Kidney (tissue), 14 donors: ENCODE data around the gene ZFP69. TPM values are rescaled to one million over a fixed set of nuclear protein-coding genes. Genes with fewer than 3 reads are reported as not detected.

ENCODE experiments used
- DNase-seq, 5 donors: peaks; one replicate each; pipeline ENCODE4 v3.0.0-alpha.2; 2013 to 2020
- FAIRE-seq: peaks from 2 replicates; lab custom pipeline; 2012; peaks lifted over from hg19 to GRCh38; lab: Jason Lieb, UNC
- H3K27ac ChIP-seq, 2 donors: one replicate each; pipeline ENCODE4 v1.7.0; 2013; ENCODE audit warnings: low read depth in 2 of 2, low read length in 2 of 2, inconsistent platforms in 1 of 2
- H3K27me3 ChIP-seq: one replicate; pipeline ENCODE4 v1.7.1; 2013; ENCODE audit warnings: low read length, inconsistent platforms; ENCODE audit not compliant: control insufficient read depth, insufficient read depth
- H3K36me3 ChIP-seq, 3 donors: one replicate each; pipeline versions ENCODE4 v1.7.0 to v1.7.1; 2013; ENCODE audit warnings: low read length in 3 of 3, control low read depth in 1 of 3, inconsistent platforms in 1 of 3; ENCODE audit not compliant: insufficient read depth in 3 of 3, control insufficient read depth in 2 of 3
- H3K4me1 ChIP-seq, 3 donors: one replicate each; pipeline versions ENCODE4 v1.7.0 to v1.7.1; 2013; ENCODE audit warnings: low read length in 3 of 3, inconsistent platforms in 1 of 3, low read depth in 1 of 3; ENCODE audit not compliant: control insufficient read depth in 2 of 3, insufficient read depth in 2 of 3
- H3K4me3 ChIP-seq, 3 donors: one replicate each; pipeline versions ENCODE4 v1.7.0 to v1.8.1; 2013; ENCODE audit warnings: low read length in 3 of 3, control low read depth in 1 of 3, inconsistent platforms in 1 of 3
- H3K9ac ChIP-seq, 3 donors: one replicate each; pipeline versions ENCODE4 v1.7.0 to v1.7.1; 2013; ENCODE audit warnings: low read length in 3 of 3, control low read depth in 1 of 3, inconsistent platforms in 1 of 3
- H3K9me3 ChIP-seq, 3 donors: one replicate each; pipeline versions ENCODE4 v1.7.0 to v1.7.1; 2013; ENCODE audit warnings: low read length in 3 of 3, control low read depth in 1 of 3, inconsistent platforms in 1 of 3; ENCODE audit not compliant: control insufficient read depth in 2 of 3, insufficient read depth in 1 of 3
- intact Hi-C: fragments of 100-400 bp; cut with DNase I; formaldehyde crosslinking; loops from one replicate; pipeline ENCODE4 v1.11.1; 2022
- polyA plus RNA-seq: library from polyadenylated mRNA; stranded (reverse); fragments of 350-450 nt; fragmentation: Illumina TruSeq; extraction: RNeasy Lipid Tissue Mini Kit (QIAGEN cat#74804); gene quantifications from one replicate; pipeline ENCODE4 v1.2.3, GENCODE V29; 2014; ENCODE audit warnings: low read depth, low replicate concordance; ENCODE audit not compliant: insufficient read depth
- total RNA-seq: library from RNA; stranded (reverse); fragmentation: NEBNext Ultra II Directional; extraction: Animal tissue kit (Norgen Biotek cat#: 25700); gene quantifications from one replicate; pipeline ENCODE4 v1.2.1, GENCODE V29; 2021
- TF ChIP-seq, protein P1 (sequence below): IDR thresholded peaks from 3 replicates; pipeline ENCODE4 v1.5.1; 2012; ENCODE audit warnings: mild to moderate bottlenecking, moderate library complexity, borderline replicate concordance; ENCODE audit not compliant: insufficient read depth; ENCODE audit errors: extremely low read depth
- donor health status: control.
- donor health status: control.
- donor health status: control.
- donor health status: control.
- donor health status: control.
- donor health status: DM: yes; HTN: yes; CAD: no.
- donor health status: Normal renal cell carcinoma (clear cell type).

ZFP69 gene
- total and polyA plus RNA-seq, 2 donors from 2014 or later = 2.7 to 2.9 TPM

DNA sequence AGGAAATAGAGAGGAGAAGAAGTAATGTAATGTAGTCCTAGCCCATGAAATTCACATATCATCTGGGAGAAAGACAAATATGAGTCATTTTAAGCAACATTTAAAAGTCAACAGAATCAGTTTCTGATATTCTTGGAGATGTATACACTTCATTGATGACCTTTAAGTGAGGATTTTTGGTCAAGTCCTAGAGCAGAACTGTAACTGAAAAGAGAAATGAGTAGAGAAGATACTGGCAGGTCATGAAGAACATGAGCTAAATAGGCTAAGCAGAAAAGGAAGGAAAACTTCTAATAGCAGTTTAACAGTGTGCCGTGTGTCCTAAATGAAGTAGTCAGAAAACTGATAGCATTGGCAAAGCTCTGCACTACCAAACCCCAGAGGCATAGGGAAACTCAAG lies 22.2 kb upstream of the ZFP69 start:
- Histone ChIP-seq H3K27me3 (no peaks in the 10 kb centered on the region), H3K4me1 (peaks cover 0 to 4% (median 0%) of the 10 kb centered on the region in 3 donors), H3K27ac (no peak overlapping the region), H3K9ac (no peak overlapping the region), H3K4me3 (no peak overlapping the region), H3K9me3 (peaks cover 0 to 19% (median 10%) of the 10 kb centered on the region in 3 donors), H3K36me3 (no peaks in the 10 kb centered on the region)
- no peak for FAIRE-seq
- intact Hi-C loops = no loop called here
- TF ChIP-seq, protein P1, sequence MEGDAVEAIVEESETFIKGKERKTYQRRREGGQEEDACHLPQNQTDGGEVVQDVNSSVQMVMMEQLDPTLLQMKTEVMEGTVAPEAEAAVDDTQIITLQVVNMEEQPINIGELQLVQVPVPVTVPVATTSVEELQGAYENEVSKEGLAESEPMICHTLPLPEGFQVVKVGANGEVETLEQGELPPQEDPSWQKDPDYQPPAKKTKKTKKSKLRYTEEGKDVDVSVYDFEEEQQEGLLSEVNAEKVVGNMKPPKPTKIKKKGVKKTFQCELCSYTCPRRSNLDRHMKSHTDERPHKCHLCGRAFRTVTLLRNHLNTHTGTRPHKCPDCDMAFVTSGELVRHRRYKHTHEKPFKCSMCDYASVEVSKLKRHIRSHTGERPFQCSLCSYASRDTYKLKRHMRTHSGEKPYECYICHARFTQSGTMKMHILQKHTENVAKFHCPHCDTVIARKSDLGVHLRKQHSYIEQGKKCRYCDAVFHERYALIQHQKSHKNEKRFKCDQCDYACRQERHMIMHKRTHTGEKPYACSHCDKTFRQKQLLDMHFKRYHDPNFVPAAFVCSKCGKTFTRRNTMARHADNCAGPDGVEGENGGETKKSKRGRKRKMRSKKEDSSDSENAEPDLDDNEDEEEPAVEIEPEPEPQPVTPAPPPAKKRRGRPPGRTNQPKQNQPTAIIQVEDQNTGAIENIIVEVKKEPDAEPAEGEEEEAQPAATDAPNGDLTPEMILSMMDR = no peak
- no peak for DNase-seq

DNA sequence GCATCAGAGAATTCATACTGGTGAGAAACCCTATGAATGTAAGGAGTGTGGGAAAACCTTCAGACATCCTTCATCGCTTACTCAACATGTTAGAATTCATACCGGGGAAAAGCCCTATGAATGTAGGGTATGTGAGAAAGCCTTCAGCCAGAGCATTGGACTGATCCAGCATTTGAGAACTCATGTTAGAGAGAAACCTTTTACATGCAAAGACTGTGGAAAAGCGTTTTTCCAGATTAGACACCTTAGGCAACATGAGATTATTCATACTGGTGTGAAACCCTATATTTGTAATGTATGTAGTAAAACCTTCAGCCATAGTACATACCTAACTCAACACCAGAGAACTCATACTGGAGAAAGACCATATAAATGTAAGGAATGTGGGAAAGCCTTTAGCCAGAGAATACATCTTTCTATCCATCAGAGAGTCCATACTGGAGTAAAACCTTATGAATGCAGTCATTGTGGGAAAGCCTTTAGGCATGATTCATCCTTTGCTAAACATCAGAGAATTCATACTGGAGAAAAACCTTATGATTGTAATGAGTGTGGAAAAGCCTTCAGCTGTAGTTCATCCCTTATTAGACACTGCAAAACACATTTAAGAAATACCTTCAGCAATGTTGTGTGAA lies 14.0 kb upstream of the ZFP69 start:
- H3K27me3 ChIP-seq = no peaks in the 10 kb centered on the region
- intact Hi-C loops = no loop called here
- no peak overlapping the region for H3K27ac ChIP-seq
- peaks cover 3 to 65% (median 29%) of the 10 kb centered on the region in 3 donors for H3K9me3 ChIP-seq
- FAIRE-seq (no peak), DNase-seq (no peak)
- TF ChIP-seq, protein P1 = no peak
- H3K4me1 ChIP-seq = no peaks in the 10 kb centered on the region
- H3K9ac ChIP-seq = no peak overlapping the region
- no peak overlapping the region for H3K4me3 ChIP-seq
- no peaks in the 10 kb centered on the region for H3K36me3 ChIP-seq

DNA sequence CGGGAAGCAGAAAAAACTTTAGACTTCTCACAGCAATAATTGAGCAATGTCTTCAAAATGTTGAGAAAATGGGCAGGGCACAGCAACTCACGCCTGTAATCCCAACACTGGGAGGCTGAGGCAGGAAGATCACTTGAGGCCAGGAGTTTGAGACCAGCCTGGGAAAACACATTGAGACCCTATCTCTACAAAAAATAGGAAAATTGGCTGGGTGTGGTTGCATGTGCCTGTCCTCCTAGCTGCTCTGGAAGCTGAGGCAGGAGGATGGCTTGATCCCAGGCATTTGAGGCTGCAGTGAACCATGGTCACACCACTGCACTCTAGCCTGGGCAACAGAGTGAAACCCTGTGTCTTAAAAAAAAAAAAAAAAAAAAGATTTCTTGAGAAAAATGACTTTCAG lies 7.8 kb upstream of the ZFP69 start:
- DNase-seq (no peak), FAIRE-seq (no peak)
- no peaks in the 10 kb centered on the region for H3K36me3 ChIP-seq
- H3K4me3 ChIP-seq = no peak overlapping the region
- no peaks in the 10 kb centered on the region for H3K4me1 ChIP-seq
- H3K9me3 ChIP-seq = peaks cover 0 to 48% (median 9%) of the 10 kb centered on the region in 3 donors
- H3K27me3 ChIP-seq = no peaks in the 10 kb centered on the region
- intact Hi-C loops = no loop called here
- H3K9ac ChIP-seq = no peak overlapping the region
- TF ChIP-seq, protein P1 = no peak
- no peak overlapping the region for H3K27ac ChIP-seq
